Endothelial cell (in vitro differentiated cells): ENCODE measurements around the gene TRIM40. TPM values are rescaled to one million over a fixed set of nuclear protein-coding genes. Genes with fewer than 3 reads are reported as not detected.

ENCODE experiments used
- DNase-seq: peaks from one replicate; pipeline ENCODE4 v3.0.0; 2021; ENCODE audit warnings: low spot score
- H3K27ac Mint-ChIP-seq: one replicate; pipeline ENCODE4 v1.8.0; 2021; ENCODE audit warnings: mixed read lengths, inconsistent platforms; ENCODE audit not compliant: unreplicated experiment
- H3K27me3 Mint-ChIP-seq: one replicate; pipeline ENCODE4 v1.8.0; 2021; ENCODE audit warnings: mild to moderate bottlenecking, moderate library complexity, mixed read lengths, inconsistent platforms; ENCODE audit not compliant: unreplicated experiment
- H3K36me3 Mint-ChIP-seq: one replicate; pipeline ENCODE4 v1.8.0; 2021; ENCODE audit warnings: mild to moderate bottlenecking, low read depth, mixed read lengths, inconsistent platforms; ENCODE audit not compliant: unreplicated experiment
- H3K4me1 Mint-ChIP-seq: one replicate; pipeline ENCODE4 v1.8.0; 2021; ENCODE audit warnings: mild to moderate bottlenecking, mixed read lengths, inconsistent platforms; ENCODE audit not compliant: unreplicated experiment
- H3K4me3 Mint-ChIP-seq: one replicate; pipeline ENCODE4 v1.8.0; 2021; ENCODE audit warnings: mild to moderate bottlenecking, mixed read lengths, inconsistent platforms; ENCODE audit not compliant: unreplicated experiment
- H3K9me3 Mint-ChIP-seq: one replicate; pipeline ENCODE4 v1.8.0; 2021; ENCODE audit warnings: mixed read lengths, inconsistent platforms; ENCODE audit not compliant: unreplicated experiment
- total RNA-seq: library from RNA; stranded (reverse); fragmentation: NEBNext Ultra II Directional; extraction: Animal tissue kit (Norgen Biotek cat#: 25700); gene quantifications from one replicate; pipeline ENCODE4 v1.2.1, GENCODE V29; 2021; ENCODE audit not compliant: unreplicated experiment
- TF ChIP-seq, protein P1 (sequence below): fragments of 200-600 bp; sonication (generic); IDR thresholded peaks from one replicate; pipeline ENCODE4 v1.5.0; 2021; ENCODE audit warnings: antibody characterized with exemption; ENCODE audit not compliant: unreplicated experiment

TRIM40 gene
- total RNA-seq, 1 donor from 2014 or later, result not detected

DNA sequence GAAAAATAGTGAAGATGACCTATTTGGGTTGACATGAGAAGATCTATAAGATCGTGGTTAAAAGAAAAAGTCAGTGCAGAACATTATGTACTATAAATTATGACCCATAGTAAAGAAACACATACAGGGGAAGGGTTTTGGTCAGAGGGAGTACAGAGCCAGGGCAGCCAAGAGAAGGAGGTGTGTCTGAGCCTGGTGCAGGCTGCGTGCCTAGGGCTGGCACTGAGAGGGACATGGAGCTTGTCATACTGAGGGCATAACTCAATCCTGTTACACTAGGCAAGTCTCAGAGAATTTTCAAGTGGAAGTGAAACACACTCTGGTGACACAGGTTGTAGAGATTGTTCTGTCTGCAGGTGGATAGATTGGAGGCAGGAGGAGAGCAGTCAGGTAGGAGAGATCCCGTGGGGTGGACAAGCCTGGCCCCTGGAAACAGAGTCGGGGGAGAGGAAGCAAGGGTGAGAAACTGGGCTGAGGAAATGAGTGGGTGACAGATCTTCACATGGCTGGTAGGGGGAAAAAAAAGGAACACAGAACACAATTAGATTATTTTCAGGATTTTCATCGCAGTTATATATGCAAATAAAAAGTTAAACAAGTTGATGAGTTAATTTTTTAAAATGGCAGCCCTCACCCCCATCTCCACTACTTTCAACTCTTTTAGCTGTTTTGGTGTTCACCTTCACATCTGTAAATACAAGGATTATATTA, 41.8 kb upstream of the TRIM40 start:
- peak overlapping the region; percentile 64 for H3K27ac Mint-ChIP-seq
- TF ChIP-seq, protein P1, sequence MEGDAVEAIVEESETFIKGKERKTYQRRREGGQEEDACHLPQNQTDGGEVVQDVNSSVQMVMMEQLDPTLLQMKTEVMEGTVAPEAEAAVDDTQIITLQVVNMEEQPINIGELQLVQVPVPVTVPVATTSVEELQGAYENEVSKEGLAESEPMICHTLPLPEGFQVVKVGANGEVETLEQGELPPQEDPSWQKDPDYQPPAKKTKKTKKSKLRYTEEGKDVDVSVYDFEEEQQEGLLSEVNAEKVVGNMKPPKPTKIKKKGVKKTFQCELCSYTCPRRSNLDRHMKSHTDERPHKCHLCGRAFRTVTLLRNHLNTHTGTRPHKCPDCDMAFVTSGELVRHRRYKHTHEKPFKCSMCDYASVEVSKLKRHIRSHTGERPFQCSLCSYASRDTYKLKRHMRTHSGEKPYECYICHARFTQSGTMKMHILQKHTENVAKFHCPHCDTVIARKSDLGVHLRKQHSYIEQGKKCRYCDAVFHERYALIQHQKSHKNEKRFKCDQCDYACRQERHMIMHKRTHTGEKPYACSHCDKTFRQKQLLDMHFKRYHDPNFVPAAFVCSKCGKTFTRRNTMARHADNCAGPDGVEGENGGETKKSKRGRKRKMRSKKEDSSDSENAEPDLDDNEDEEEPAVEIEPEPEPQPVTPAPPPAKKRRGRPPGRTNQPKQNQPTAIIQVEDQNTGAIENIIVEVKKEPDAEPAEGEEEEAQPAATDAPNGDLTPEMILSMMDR, result no peak
- H3K36me3 Mint-ChIP-seq, result peaks cover 5% of the 10 kb centered on the region

DNA sequence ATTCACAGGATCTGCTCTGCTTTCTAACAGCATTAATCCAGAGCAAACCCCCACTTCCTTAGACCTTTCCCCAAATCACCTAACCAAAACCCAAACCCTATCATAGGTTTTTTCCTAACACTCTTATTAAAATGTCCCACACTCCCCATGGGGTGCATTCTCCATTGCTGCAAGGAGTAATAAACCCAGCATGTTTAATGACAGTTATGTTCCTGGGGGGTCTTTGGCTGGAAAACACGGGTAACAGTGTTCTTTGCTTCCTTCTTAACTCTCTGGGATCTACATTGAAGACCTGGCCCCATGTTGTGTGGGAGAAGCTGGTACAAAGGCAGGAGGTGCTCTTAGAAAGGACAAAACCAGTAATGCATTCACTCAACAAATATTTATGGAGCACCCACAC, 39.1 kb upstream of the TRIM40 start:
- peaks cover 67% of the 10 kb centered on the region for H3K4me1 Mint-ChIP-seq
- no peak for DNase-seq
- no peak overlapping the region for H3K27ac Mint-ChIP-seq
- no peaks in the 10 kb centered on the region for H3K36me3 Mint-ChIP-seq
- TF ChIP-seq, protein P1, result no peak
- H3K4me3 Mint-ChIP-seq, result no peak overlapping the region
- peaks cover 10% of the 10 kb centered on the region for H3K27me3 Mint-ChIP-seq
- H3K9me3 Mint-ChIP-seq, result no peaks in the 10 kb centered on the region

More for the DNA sequence above, 41.8 kb upstream of the TRIM40 start:
- Mint-ChIP-seq H3K9me3 (no peaks in the 10 kb centered on the region), H3K4me1 (peaks cover 53% of the 10 kb centered on the region), H3K27me3 (peaks cover 8% of the 10 kb centered on the region), H3K4me3 (no peak overlapping the region)
- no peak for DNase-seq

DNA sequence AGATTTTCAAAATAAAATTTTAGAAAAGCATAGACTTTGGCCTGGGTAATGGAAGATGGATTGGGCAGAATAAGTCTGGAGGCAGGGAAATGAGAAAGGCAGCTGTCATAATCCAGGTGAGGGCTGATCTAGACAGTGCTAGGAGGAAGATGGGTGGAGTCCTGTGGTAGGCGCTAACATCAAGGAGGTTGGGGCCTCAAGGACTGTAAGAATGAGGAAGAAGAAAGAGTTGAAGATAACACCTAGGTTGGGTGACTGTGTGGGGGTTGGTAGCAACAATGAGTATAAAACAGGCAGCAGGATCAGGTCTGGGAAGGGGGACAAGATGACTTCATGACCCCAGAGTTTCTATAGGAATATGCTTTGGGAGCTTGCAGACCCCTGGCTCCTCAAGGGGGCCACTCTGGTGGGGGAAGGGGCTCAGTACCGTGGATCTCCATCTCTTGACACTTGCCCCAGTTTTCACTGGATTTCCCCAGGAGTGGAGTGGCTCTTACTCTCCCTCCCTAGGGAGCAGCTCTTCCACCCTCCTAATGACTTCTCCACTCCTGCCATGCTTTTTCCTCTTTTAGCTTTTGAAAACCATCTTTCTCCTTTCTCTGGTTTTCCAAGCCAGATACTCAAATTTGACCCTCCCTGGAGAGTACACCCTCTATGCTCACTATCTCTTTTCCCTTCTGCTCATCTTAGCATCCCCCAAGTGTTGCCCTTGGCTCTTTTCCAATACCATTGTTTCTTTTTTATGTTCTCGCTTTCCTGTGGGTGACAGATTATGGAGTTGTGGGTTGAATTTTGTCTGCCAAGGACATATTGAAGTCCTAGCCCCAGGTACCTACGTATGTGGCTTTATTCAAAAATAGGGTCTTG, 37.8 kb upstream of the TRIM40 start:
- H3K4me1 Mint-ChIP-seq, result peaks cover 66% of the 10 kb centered on the region
- TF ChIP-seq, protein P1, result no peak
- DNase-seq, result no peak
- H3K27ac Mint-ChIP-seq, result no peak overlapping the region
- H3K36me3 Mint-ChIP-seq, result no peaks in the 10 kb centered on the region
- peaks cover 8% of the 10 kb centered on the region for H3K27me3 Mint-ChIP-seq
- H3K9me3 Mint-ChIP-seq, result no peaks in the 10 kb centered on the region
- H3K4me3 Mint-ChIP-seq, result no peak overlapping the region

DNA sequence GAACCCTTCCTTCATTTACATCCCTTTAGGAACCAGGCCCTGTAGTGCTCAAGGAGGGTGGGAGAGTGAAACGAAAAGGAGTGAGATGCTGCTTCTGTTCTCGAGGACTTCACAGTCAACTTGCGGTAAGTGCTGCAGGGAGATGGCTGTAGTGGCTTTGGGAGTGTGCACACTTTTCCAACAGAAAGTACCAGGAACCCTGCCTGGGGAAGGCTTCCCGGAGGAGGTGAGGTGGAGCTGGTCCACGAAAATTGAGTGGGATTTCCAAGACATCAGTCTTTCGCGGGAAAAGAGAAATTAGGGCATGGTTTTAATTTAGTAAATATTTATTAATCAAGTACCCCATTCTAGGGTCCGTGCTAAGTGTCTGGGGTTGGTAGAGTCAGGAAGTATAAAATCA, 35.8 kb upstream of the TRIM40 start:
- Mint-ChIP-seq H3K4me1 (peaks cover 58% of the 10 kb centered on the region), H3K27me3 (peaks cover 8% of the 10 kb centered on the region), H3K36me3 (no peaks in the 10 kb centered on the region), H3K27ac (peak overlapping the region; percentile 62), H3K4me3 (peak overlapping the region; percentile 48), H3K9me3 (no peaks in the 10 kb centered on the region)
- TF ChIP-seq, protein P1, result no peak
- no peak for DNase-seq
